A673 (cell line): Measurements from ENCODE around the gene CREB5. TPM values are rescaled to one million over a fixed set of nuclear protein-coding genes. Genes with fewer than 3 reads are reported as not detected.

Experiments
- BruUV-seq: library from RNA; stranded (reverse); fragments of 400-500 nt; replicated peaks from 2 replicates; lab custom pipeline; 2021; lab: Mats Ljungman, UMichigan
- CTCF ChIA-PET: fragments of 300-600 bp; sonication (Branson Sonifier 250); formaldehyde crosslinking; loops from one replicate; lab custom pipeline; 2022; ENCODE audit warnings: antibody characterized with exemption; lab: Charles Lee
- POLR2A ChIA-PET: fragments of 300-600 bp; sonication (Branson Sonifier 250); formaldehyde crosslinking; loops from one replicate; lab custom pipeline; 2022; ENCODE audit warnings: antibody characterized with exemption; ENCODE audit not compliant: low non-redundant PET; lab: Charles Lee
- DNase-seq: peaks from one replicate; pipeline ENCODE4 v3.0.0-alpha.2; 2015; ENCODE audit warnings: low spot score
- H3K27ac ChIP-seq: fragments of 200-600 bp; sonication (generic); 2 replicates; pipeline ENCODE4 v1.5.1; 2016; ENCODE audit warnings: mixed run types, low read depth, mild to moderate bottlenecking, mixed read lengths, antibody characterized with exemption, low read length; ENCODE audit not compliant: poor library complexity, severe bottlenecking
- H3K27me3 ChIP-seq: fragments of 200-600 bp; sonication (generic); replicated peaks from 2 replicates; pipeline ENCODE4 v1.6.1; 2017; ENCODE audit warnings: mixed run types, low read depth, mild to moderate bottlenecking, mixed read lengths, antibody characterized with exemption, low read length; ENCODE audit not compliant: insufficient read depth, poor library complexity
- H3K36me3 ChIP-seq: fragments of 200-600 bp; sonication (generic); 2 replicates; pipeline ENCODE4 v1.6.1; 2016; ENCODE audit warnings: mixed run types, mild to moderate bottlenecking, mixed read lengths, antibody characterized with exemption, low read length; ENCODE audit not compliant: insufficient read depth, poor library complexity, severe bottlenecking
- H3K4me1 ChIP-seq: fragments of 200-600 bp; sonication (generic); 2 replicates; pipeline ENCODE4 v1.6.1; 2017; ENCODE audit warnings: mixed run types, mild to moderate bottlenecking, mixed read lengths, antibody characterized with exemption, low read length; ENCODE audit not compliant: insufficient read depth, poor library complexity, severe bottlenecking
- H3K4me3 ChIP-seq: fragments of 200-600 bp; sonication (generic); 2 replicates; pipeline ENCODE4 v1.5.1; 2016; ENCODE audit warnings: low read depth, mixed run types, mild to moderate bottlenecking, mixed read lengths, low read length; ENCODE audit not compliant: poor library complexity, severe bottlenecking
- H3K9me3 ChIP-seq: fragments of 200-600 bp; sonication (generic); 2 replicates; pipeline ENCODE4 v1.6.1; 2016; ENCODE audit warnings: mixed run types, low read depth, mild to moderate bottlenecking, mixed read lengths, antibody characterized with exemption, low read length; ENCODE audit not compliant: poor library complexity, severe bottlenecking
- CTCF ChIP-seq: fragments of 300-800, 200-600 bp; sonication (generic); conservative IDR thresholded peaks from 2 replicates; pipeline ENCODE4 v1.5.1; 2017; ENCODE audit warnings: low read depth, mild to moderate bottlenecking, antibody characterized with exemption, low read length, moderate library complexity, mixed read lengths
- EZH2 ChIP-seq: fragments of 200-600 bp; sonication (generic); IDR thresholded peaks from 2 replicates; pipeline ENCODE4 v1.6.1; 2017; ENCODE audit warnings: borderline replicate concordance, low read depth, mild to moderate bottlenecking, mixed read lengths, antibody characterized with exemption, low read length; ENCODE audit not compliant: poor library complexity, severe bottlenecking
- intact Hi-C: fragments of 100-400 bp; cut with micrococcal nuclease; formaldehyde crosslinking; loops from one replicate; pipeline ENCODE4 v1.10.0; 2022; ENCODE audit not compliant: unreplicated experiment
- total RNA-seq: library from RNA; stranded (reverse); gene quantifications from 2 replicates; pipeline ENCODE4 v1.2.3, GENCODE V29; 2021

Gene CREB5
- total RNA-seq, 1 experiment from 2014 or later = 10.3 TPM

- intact Hi-C loops = no loop called here
- H3K4me3 ChIP-seq = no peak overlapping the region
- ChIA-PET POLR2A (no interaction called here), CTCF (no interaction called here)
- no peaks in the 10 kb centered on the region for H3K9me3 ChIP-seq
- TF ChIP-seq CTCF (no peak), EZH2 (no peak)
- H3K36me3 ChIP-seq = no peaks in the 10 kb centered on the region
- H3K27ac ChIP-seq = no peak overlapping the region
- no peak for DNase-seq
- H3K27me3 ChIP-seq = peaks cover 34% of the 10 kb centered on the region
- BruUV-seq = no TSS peak
- peaks cover 4% of the 10 kb centered on the region for H3K4me1 ChIP-seq
These were observed 4.7 kb upstream of the CREB5 start for GRCh38 chr7:28407651-28408050.

- Histone ChIP-seq H3K9me3 (no peaks in the 10 kb centered on the region), H3K4me3 (peak overlapping the region; percentile 47), H3K4me1 (peaks cover 4% of the 10 kb centered on the region), H3K36me3 (no peaks in the 10 kb centered on the region), H3K27ac (no peak overlapping the region), H3K27me3 (peaks cover 40% of the 10 kb centered on the region)
- TF ChIP-seq CTCF = no peak
- no peak for TF ChIP-seq EZH2
- ChIA-PET POLR2A (no interaction called here), CTCF (no interaction called here)
- intact Hi-C loops = no loop called here
- BruUV-seq = no TSS peak
- no peak for DNase-seq
These were observed 4.0 kb upstream of the CREB5 start for GRCh38 chr7:28408105-28408959.

GRCh38 chr7:28408960-28409715 lies 3.2 kb upstream of the CREB5 start:
- BruUV-seq = TSS peak; percentile 87
- peak overlapping the region; percentile 47 for H3K4me3 ChIP-seq
- no peaks in the 10 kb centered on the region for H3K36me3 ChIP-seq
- H3K9me3 ChIP-seq = no peaks in the 10 kb centered on the region
- H3K27me3 ChIP-seq = peaks cover 48% of the 10 kb centered on the region
- no peak overlapping the region for H3K27ac ChIP-seq
- CTCF ChIA-PET = no interaction called here
- POLR2A ChIA-PET = no interaction called here
- intact Hi-C loops = no loop called here
- peaks cover 4% of the 10 kb centered on the region for H3K4me1 ChIP-seq
- TF ChIP-seq EZH2 (peak; percentile 8), CTCF (no peak)
- DNase-seq = peak; percentile 89
